Trophoblast cell (in vitro differentiated cells and primary cell): ENCODE measurements around the gene C19orf47.

ENCODE experiments used
- DNase-seq, 2 donors: peaks; one replicate each; pipeline ENCODE4 v3.0.0-alpha.2; 2016
- H2AFZ ChIP-seq: 2 replicates; pipeline ENCODE4 v1.6.1; 2013; ENCODE audit warnings: low read length, moderate library complexity, mild to moderate bottlenecking; ENCODE audit not compliant: insufficient read depth, poor library complexity
- H2AK5ac ChIP-seq: 2 replicates; pipeline ENCODE4 v1.6.1; 2013; ENCODE audit warnings: mild to moderate bottlenecking, low read length
- H2BK120ac ChIP-seq: 2 replicates; pipeline ENCODE4 v1.6.1; 2013; ENCODE audit warnings: low read length, mild to moderate bottlenecking, moderate library complexity; ENCODE audit not compliant: insufficient read depth, poor library complexity
- H2BK12ac ChIP-seq: 2 replicates; pipeline ENCODE4 v1.6.1; 2013; ENCODE audit warnings: mild to moderate bottlenecking, low read length, moderate library complexity
- H2BK5ac ChIP-seq: 2 replicates; pipeline ENCODE4 v1.6.1; 2013; ENCODE audit warnings: low read length, low read depth, moderate library complexity, mild to moderate bottlenecking; ENCODE audit not compliant: poor library complexity
- H3K14ac ChIP-seq: 2 replicates; pipeline ENCODE4 v1.6.1; 2013; ENCODE audit warnings: mild to moderate bottlenecking, low read length
- H3K18ac ChIP-seq: 2 replicates; pipeline ENCODE4 v1.6.1; 2013; ENCODE audit warnings: mild to moderate bottlenecking, low read length
- H3K23ac ChIP-seq: 2 replicates; pipeline ENCODE4 v1.6.1; 2013; ENCODE audit warnings: low read length
- H3K27ac ChIP-seq: 2 replicates; pipeline ENCODE4 v1.5.1; 2013; ENCODE audit warnings: low read depth, mild to moderate bottlenecking, inconsistent platforms, low read length, moderate library complexity
- H3K27me3 ChIP-seq: 2 replicates; pipeline ENCODE4 v1.6.1; 2013; ENCODE audit warnings: inconsistent platforms, mild to moderate bottlenecking, low read length, moderate library complexity; ENCODE audit not compliant: insufficient read depth
- H3K36me3 ChIP-seq, 2 experiments: 1 replicate in 1 of 2; 2 replicates in 1 of 2; pipeline ENCODE4 v1.6.1; 2013; ENCODE audit warnings: low read length in 2 of 2, mild to moderate bottlenecking in 2 of 2, moderate library complexity in 1 of 2; ENCODE audit not compliant: insufficient read depth in 2 of 2, control insufficient read depth in 1 of 2
- H3K4ac ChIP-seq: 2 replicates; pipeline ENCODE4 v1.6.1; 2013; ENCODE audit warnings: low read depth, mild to moderate bottlenecking, low read length, moderate library complexity
- H3K4me1 ChIP-seq, 2 experiments: 1 replicate in 1 of 2; 2 replicates in 1 of 2; pipeline ENCODE4 v1.6.1; 2013; ENCODE audit warnings: low read length in 2 of 2, mild to moderate bottlenecking in 2 of 2, moderate library complexity in 1 of 2; ENCODE audit not compliant: insufficient read depth in 2 of 2, control insufficient read depth in 1 of 2
- H3K4me2 ChIP-seq: 2 replicates; pipeline ENCODE4 v1.6.1; 2013; ENCODE audit warnings: inconsistent platforms, mild to moderate bottlenecking, low read length, moderate library complexity
- H3K4me3 ChIP-seq: 2 replicates; pipeline ENCODE4 v1.5.1; 2013; ENCODE audit warnings: mild to moderate bottlenecking, low read depth, low read length, inconsistent platforms
- H3K79me1 ChIP-seq: one replicate; pipeline ENCODE4 v1.6.1; 2013; ENCODE audit warnings: low read length
- H3K79me2 ChIP-seq: 2 replicates; pipeline ENCODE4 v1.6.1; 2013; ENCODE audit warnings: low read length, mild to moderate bottlenecking; ENCODE audit not compliant: control insufficient read depth, insufficient read depth, poor library complexity
- H3K9ac ChIP-seq: 2 replicates; pipeline ENCODE4 v1.6.1; 2013; ENCODE audit warnings: mild to moderate bottlenecking, low read length
- H3K9me3 ChIP-seq: 2 replicates; pipeline ENCODE4 v1.6.1; 2013; ENCODE audit warnings: low read depth, mild to moderate bottlenecking, control low read depth, inconsistent platforms, low read length; ENCODE audit not compliant: insufficient read depth
- H4K12ac ChIP-seq: 2 replicates; pipeline ENCODE4 v1.6.1; 2013; ENCODE audit warnings: low read depth, mild to moderate bottlenecking, low read length, moderate library complexity
- H4K8ac ChIP-seq: 2 replicates; pipeline ENCODE4 v1.6.1; 2013; ENCODE audit warnings: low read depth, mild to moderate bottlenecking, low read length, moderate library complexity
- H4K91ac ChIP-seq: one replicate; pipeline ENCODE4 v1.6.1; 2013; ENCODE audit warnings: low read depth, mild to moderate bottlenecking, low read length, moderate library complexity
- WGBS: extraction: QIAGEN DNeasy Blood & Tissue Kit; methylation state at CpG from one replicate; pipeline ENCODE4 v1.1.7; 2013; ENCODE audit warnings: missing lambda C conversion rate; ENCODE audit not compliant: insufficient read length, insufficient coverage; ENCODE audit errors: extremely low coverage; 5-methylcytosine and 5-hydroxymethylcytosine counted together

C19orf47 gene

GRCh38 chr19:40303765-40304164, 44.4 kb downstream of the C19orf47 start:
- Histone ChIP-seq H3K27ac (no peak overlapping the region), H3K18ac (no peak overlapping the region), H2AFZ (no peak overlapping the region), H4K8ac (no peak overlapping the region), H3K4ac (no peak overlapping the region), H2BK12ac (no peak overlapping the region), H3K4me3 (no peak overlapping the region), H3K36me3 (no peaks in the 10 kb centered on the region), H3K79me1 (peaks cover 1% of the 10 kb centered on the region), H3K9ac (no peak overlapping the region), H3K14ac (no peak overlapping the region), H4K12ac (no peak overlapping the region), H3K23ac (no peak overlapping the region), H4K91ac (no peak overlapping the region), H3K9me3 (no peaks in the 10 kb centered on the region), H3K4me1 (peaks cover 4 to 5% of the 10 kb centered on the region in 2 experiments), H2BK120ac (no peak overlapping the region), H2AK5ac (no peak overlapping the region), H3K27me3 (no peaks in the 10 kb centered on the region), H2BK5ac (no peak overlapping the region), H3K79me2 (no peaks in the 10 kb centered on the region), H3K4me2 (no peak overlapping the region)
- no CpG with 5 or more reads among the region's 2 CpGs for WGBS
- no peak for DNase-seq

GRCh38 chr19:40302224-40303011, 45.8 kb downstream of the C19orf47 start:
- peak overlapping the region; percentile 50 for H3K27ac ChIP-seq
- no peaks in the 10 kb centered on the region for H3K27me3 ChIP-seq

GRCh38 chr19:40300668-40301067, 47.5 kb downstream of the C19orf47 start:
- Histone ChIP-seq H3K9ac (no peak overlapping the region), H3K4me1 (peaks cover 4 to 5% of the 10 kb centered on the region in 2 experiments), H2AFZ (no peak overlapping the region), H2BK5ac (peak overlapping the region; percentile 56), H3K36me3 (no peaks in the 10 kb centered on the region), H3K79me1 (peaks cover 1% of the 10 kb centered on the region), H2AK5ac (no peak overlapping the region), H3K4me2 (no peak overlapping the region), H3K14ac (no peak overlapping the region), H3K27ac (no peak overlapping the region), H3K4ac (no peak overlapping the region), H3K79me2 (no peaks in the 10 kb centered on the region), H4K8ac (no peak overlapping the region), H4K12ac (no peak overlapping the region), H2BK120ac (no peak overlapping the region), H3K23ac (no peak overlapping the region), H3K18ac (no peak overlapping the region), H3K27me3 (no peaks in the 10 kb centered on the region), H2BK12ac (no peak overlapping the region), H3K4me3 (no peak overlapping the region), H4K91ac (no peak overlapping the region), H3K9me3 (no peaks in the 10 kb centered on the region)
- no peak for DNase-seq
- WGBS = no CpG with 5 or more reads among the region's 4 CpGs

More at GRCh38 chr19:40302224-40303011, 45.8 kb downstream of the C19orf47 start:
- DNase-seq = no peak
- H3K18ac ChIP-seq = no peak overlapping the region
- H2BK12ac ChIP-seq = peak overlapping the region; percentile 53
- peak overlapping the region; percentile 93 for H2BK120ac ChIP-seq
- H3K4ac ChIP-seq = peak overlapping the region; percentile 75
- no peak overlapping the region for H3K4me3 ChIP-seq
- H2AFZ ChIP-seq = no peak overlapping the region
- no peak overlapping the region for H4K12ac ChIP-seq
- peak overlapping the region; percentile 71 for H4K91ac ChIP-seq
- H3K79me1 ChIP-seq = peaks cover 1% of the 10 kb centered on the region
- H2AK5ac ChIP-seq = no peak overlapping the region
- peaks cover 4 to 5% of the 10 kb centered on the region in 2 experiments for H3K4me1 ChIP-seq
- H3K14ac ChIP-seq = peak overlapping the region; percentile 79
- H3K9me3 ChIP-seq = no peaks in the 10 kb centered on the region
- no peak overlapping the region for H3K23ac ChIP-seq
- H3K79me2 ChIP-seq = no peaks in the 10 kb centered on the region
- peak overlapping the region; percentile 80 for H4K8ac ChIP-seq
- WGBS = no CpG with 5 or more reads among the region's 6 CpGs
- no peaks in the 10 kb centered on the region for H3K36me3 ChIP-seq
- no peak overlapping the region for H3K4me2 ChIP-seq
- H2BK5ac ChIP-seq = peak overlapping the region; percentile 97
- no peak overlapping the region for H3K9ac ChIP-seq

- Histone ChIP-seq H2AFZ (no peak overlapping the region), H3K79me1 (peaks cover 1% of the 10 kb centered on the region), H4K12ac (no peak overlapping the region), H3K4me3 (no peak overlapping the region), H3K4me2 (no peak overlapping the region), H4K91ac (no peak overlapping the region), H2BK5ac (no peak overlapping the region), H2BK120ac (no peak overlapping the region), H3K18ac (no peak overlapping the region), H3K27ac (no peak overlapping the region), H2BK12ac (no peak overlapping the region), H3K79me2 (no peaks in the 10 kb centered on the region), H3K4me1 (peaks cover 4 to 5% of the 10 kb centered on the region in 2 experiments), H3K23ac (no peak overlapping the region), H3K27me3 (no peaks in the 10 kb centered on the region), H3K9ac (no peak overlapping the region), H3K14ac (no peak overlapping the region), H3K36me3 (no peaks in the 10 kb centered on the region), H3K4ac (no peak overlapping the region), H3K9me3 (no peaks in the 10 kb centered on the region), H2AK5ac (no peak overlapping the region), H4K8ac (no peak overlapping the region)
- WGBS = no CpG with 5 or more reads among the region's 3 CpGs
- DNase-seq = no peak
These were observed 50.2 kb downstream of the C19orf47 start for GRCh38 chr19:40298026-40298425.
